Ectodermal cell (in vitro differentiated cells): ENCODE data around the gene CDC42EP5.
A peak's percentile ranks its signal among the peaks of the same experiment; 100 is the strongest.
"Not testable (repeated sequence)": the region's sequence is repeated elsewhere in the genome, so short reads cannot be mapped to it uniquely, and the experiment has no call there.

Source experiments
- H3K27ac ChIP-seq: 2 replicates; pipeline ENCODE4 v1.7.0; 2013; ENCODE audit warnings: mild to moderate bottlenecking, low read depth, low read length; ENCODE audit not compliant: insufficient read depth, poor library complexity, severe bottlenecking
- H3K27me3 ChIP-seq: 2 replicates; pipeline ENCODE4 v1.7.0; 2013; ENCODE audit warnings: mild to moderate bottlenecking, low read length; ENCODE audit not compliant: insufficient read depth, control insufficient read depth, poor library complexity, severe bottlenecking
- H3K36me3 ChIP-seq: one replicate; pipeline ENCODE4 v1.7.0; 2013; ENCODE audit warnings: low read length; ENCODE audit not compliant: control insufficient read depth, insufficient read depth
- H3K4me1 ChIP-seq: one replicate; pipeline ENCODE4 v1.7.0; 2013; ENCODE audit warnings: low read length; ENCODE audit not compliant: control insufficient read depth, insufficient read depth
- H3K4me3 ChIP-seq: 2 replicates; pipeline ENCODE4 v1.7.0; 2013; ENCODE audit warnings: low read depth, low read length, control low read depth; ENCODE audit not compliant: insufficient read depth
- H3K9me3 ChIP-seq: 2 replicates; pipeline ENCODE4 v1.7.0; 2013; ENCODE audit warnings: mild to moderate bottlenecking, low read length, moderate library complexity; ENCODE audit not compliant: control insufficient read depth
- WGBS, 2 experiments: methylation state at CpG; one replicate each; pipeline ENCODE4 v1.1.7; 2013; ENCODE audit warnings: missing lambda C conversion rate in 2 of 2; 5-methylcytosine and 5-hydroxymethylcytosine counted together

The CDC42EP5 gene

DNA sequence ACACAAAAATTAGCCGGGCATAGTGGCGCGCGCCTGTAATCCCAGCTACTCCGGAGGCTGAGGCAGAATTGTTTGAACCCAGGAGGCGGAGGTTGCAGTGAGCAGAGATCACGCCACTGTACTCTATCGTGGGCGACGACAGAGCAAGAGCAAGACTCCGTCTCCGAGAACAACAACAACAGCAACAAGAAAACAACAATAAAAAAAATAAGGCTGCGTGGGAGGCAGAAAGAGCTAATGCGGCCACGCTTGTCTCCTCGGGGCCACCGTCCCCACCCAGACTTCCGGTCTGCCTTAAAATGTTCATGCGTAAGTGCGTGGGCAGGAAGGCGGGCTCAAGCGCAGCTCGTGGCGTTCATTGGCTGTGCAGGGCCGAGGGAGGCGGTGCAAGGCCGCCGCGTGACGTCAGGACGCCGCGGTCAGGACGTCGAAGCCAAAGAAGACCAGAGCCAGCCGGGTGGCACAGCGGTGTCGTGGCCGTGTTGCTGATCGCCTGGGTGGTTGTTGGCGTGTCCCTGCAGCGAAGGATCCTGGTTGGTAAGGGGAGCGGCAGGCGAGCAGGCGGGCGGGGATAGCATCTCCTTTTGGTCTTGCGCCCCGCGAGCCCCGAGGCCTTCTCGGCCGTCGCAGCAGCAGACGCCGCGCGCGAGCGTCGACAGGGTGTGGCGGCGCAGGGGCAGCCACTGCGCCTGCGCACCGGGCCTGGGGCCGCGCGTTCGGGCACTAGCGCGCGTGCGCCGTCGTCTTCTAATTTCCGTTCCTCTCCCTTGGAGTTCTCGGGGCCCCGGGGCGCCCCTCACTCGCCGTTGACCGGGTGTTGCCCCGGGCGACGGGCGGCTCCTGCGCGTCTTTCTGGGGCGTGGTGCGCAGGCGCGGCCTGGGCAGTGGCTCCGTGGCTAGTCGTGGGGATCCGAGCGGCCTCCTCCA lies 24.1 kb downstream of the CDC42EP5 start, which contains the start of gene LENG8:
LENG8 (plus strand) TSS at position 426 of the 927 bp plus-strand sequence. CDS start 2,146 bp downstream, outside the sequence.
- Histone ChIP-seq H3K4me1 (peaks cover 8% of the 10 kb centered on the region), H3K27ac (peak within 1 kb of the TSS; percentile 96), H3K9me3 (no peaks in the 10 kb centered on the region), H3K4me3 (peak within 1 kb of the TSS; percentile 66), H3K27me3 (no peaks in the 10 kb centered on the region), H3K36me3 (peaks cover 31% of the 10 kb centered on the region)
- 0% methylated on average over 96 of the region's 96 CpGs for WGBS, 2 experiments

GRCh38 chr19:54448040-54448773 lies 24.9 kb downstream of the CDC42EP5 start:
- peak overlapping the region; percentile 66 for H3K4me3 ChIP-seq
- whole genome bisulfite sequencing, 2 experiments, result 4% methylated on average over 34 of the region's 34 CpGs
- H3K27ac ChIP-seq, result peak overlapping the region; percentile 96
- H3K36me3 ChIP-seq, result peaks cover 23% of the 10 kb centered on the region
- no peaks in the 10 kb centered on the region for H3K27me3 ChIP-seq
- peaks cover 8% of the 10 kb centered on the region for H3K4me1 ChIP-seq
- H3K9me3 ChIP-seq, result no peaks in the 10 kb centered on the region

GRCh38 chr19:54446349-54446748 lies 26.7 kb downstream of the CDC42EP5 start:
- H3K4me1 ChIP-seq, H3K4me3 ChIP-seq, H3K27ac ChIP-seq, H3K27me3 ChIP-seq, H3K36me3 ChIP-seq, H3K9me3 ChIP-seq: not testable (repeated sequence)
- WGBS, 2 experiments, result 92 to 96% methylated on average over 15 of the region's 15 CpGs

DNA sequence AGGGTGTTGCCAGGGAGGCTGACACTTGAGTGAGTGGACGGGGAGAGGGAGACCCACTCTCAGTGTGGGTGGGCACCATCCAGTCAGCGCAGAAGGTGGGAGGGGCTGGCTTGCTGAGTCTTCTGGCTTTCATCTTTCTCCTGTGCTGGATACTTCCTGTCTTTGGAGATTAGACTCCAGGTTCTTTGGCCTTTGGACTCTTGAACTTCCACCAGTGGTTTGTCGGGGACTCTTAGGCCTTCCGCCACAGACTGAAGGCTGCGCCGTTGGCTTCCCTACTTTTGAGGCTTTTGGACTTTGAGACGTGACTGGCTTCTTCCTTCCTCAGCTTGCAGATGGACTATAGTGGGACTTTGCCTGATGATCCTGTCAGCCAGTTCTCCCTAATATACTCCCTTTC lies 28.4 kb downstream of the CDC42EP5 start:
- no peaks in the 10 kb centered on the region for H3K4me1 ChIP-seq
- H3K36me3 ChIP-seq, result peaks cover 6% of the 10 kb centered on the region
- 94 to 97% methylated on average over 7 of the region's 7 CpGs for WGBS, 2 experiments

GRCh38 chr19:54440641-54441040 lies 32.5 kb downstream of the CDC42EP5 start:
- Histone ChIP-seq H3K36me3 (peaks cover 6% of the 10 kb centered on the region), H3K4me3 (no peak overlapping the region), H3K27me3 (no peaks in the 10 kb centered on the region), H3K4me1 (peaks cover 23% of the 10 kb centered on the region), H3K27ac (no peak overlapping the region), H3K9me3 (no peaks in the 10 kb centered on the region)
- WGBS, 2 experiments, result 93 to 94% methylated on average over 4 of the region's 5 CpGs

More for the DNA sequence above, 28.4 kb downstream of the CDC42EP5 start:
- Histone ChIP-seq H3K27me3 (no peaks in the 10 kb centered on the region), H3K9me3 (no peaks in the 10 kb centered on the region), H3K4me3 (no peak overlapping the region), H3K27ac (no peak overlapping the region)

DNA sequence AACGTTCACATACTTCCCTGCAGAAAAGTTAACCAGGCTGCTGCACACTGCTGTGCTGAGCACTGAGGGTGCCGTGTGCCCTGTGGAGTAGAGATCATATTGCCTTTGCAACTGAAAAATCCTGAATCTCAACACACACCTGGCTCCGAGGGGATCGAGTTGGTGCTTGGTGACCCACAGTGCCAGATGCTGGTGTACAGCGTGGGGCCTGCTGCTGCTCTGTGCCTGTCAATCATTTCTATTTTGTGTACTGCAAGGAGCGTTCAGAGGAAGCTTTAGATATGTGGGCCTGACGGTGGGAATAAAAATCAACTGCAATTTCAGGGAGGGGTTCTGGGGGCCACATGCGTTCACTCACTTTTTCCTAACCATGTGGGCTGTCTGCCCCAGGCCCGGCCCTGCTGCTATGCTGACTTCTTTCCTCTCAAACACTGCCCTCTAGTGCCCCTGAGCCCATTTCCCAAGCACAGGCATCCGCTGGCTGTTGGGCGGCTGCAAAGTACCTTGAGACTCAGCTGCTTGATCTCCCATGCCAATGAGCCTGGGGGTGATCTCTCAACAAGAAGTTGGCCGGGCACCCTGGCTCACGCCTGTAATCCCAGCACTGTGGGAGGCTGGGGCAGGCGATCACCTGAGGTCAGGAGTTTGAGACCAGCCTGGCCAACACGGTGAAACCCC lies 33.8 kb downstream of the CDC42EP5 start:
- Histone ChIP-seq H3K27ac (no peak overlapping the region), H3K27me3 (no peaks in the 10 kb centered on the region), H3K4me1 (peaks cover 33% of the 10 kb centered on the region), H3K36me3 (no peaks in the 10 kb centered on the region), H3K4me3 (no peak overlapping the region), H3K9me3 (no peaks in the 10 kb centered on the region)
- WGBS, 2 experiments, result 53 to 55% methylated on average over 15 of the region's 15 CpGs

- WGBS, 2 experiments, result 72 to 80% methylated on average over 8 to 9 of the region's 10 CpGs
- no peaks in the 10 kb centered on the region for H3K9me3 ChIP-seq
- no peak overlapping the region for H3K4me3 ChIP-seq
- H3K27me3 ChIP-seq, result no peaks in the 10 kb centered on the region
- H3K27ac ChIP-seq, result peak overlapping the region; percentile 11
- peaks cover 35% of the 10 kb centered on the region for H3K4me1 ChIP-seq
- H3K36me3 ChIP-seq, result peaks cover 4% of the 10 kb centered on the region
These were observed 36.4 kb downstream of the CDC42EP5 start for GRCh38 chr19:54436628-54437252.

DNA sequence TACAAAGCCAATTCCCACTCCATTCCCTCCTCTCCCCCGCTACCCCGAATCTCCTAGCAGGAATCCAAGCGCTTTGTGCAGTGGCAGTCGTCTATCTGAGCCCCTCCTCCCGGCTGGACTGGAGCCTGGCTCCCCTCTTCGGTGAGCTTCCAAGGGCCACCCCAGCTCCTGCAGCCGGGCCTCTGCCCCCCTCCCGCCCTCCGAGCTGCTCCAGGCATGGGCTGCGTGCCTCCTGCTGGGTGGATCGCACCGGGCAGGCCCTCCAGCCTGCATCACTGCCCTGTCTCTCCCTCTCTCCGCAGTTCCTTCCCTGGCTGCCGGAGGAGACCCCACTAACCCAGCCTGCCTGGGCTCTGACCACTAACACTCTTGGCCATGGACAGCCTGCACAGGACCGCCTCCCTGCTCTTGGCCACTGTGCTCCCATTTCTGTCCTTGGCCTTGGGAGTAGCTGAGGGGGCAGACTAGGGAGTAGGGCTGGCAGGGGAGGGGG lies 37.0 kb downstream of the CDC42EP5 start:
- WGBS, 2 experiments, result 24 to 26% methylated on average over 15 of the region's 15 CpGs
- H3K4me3 ChIP-seq, result no peak overlapping the region

DNA sequence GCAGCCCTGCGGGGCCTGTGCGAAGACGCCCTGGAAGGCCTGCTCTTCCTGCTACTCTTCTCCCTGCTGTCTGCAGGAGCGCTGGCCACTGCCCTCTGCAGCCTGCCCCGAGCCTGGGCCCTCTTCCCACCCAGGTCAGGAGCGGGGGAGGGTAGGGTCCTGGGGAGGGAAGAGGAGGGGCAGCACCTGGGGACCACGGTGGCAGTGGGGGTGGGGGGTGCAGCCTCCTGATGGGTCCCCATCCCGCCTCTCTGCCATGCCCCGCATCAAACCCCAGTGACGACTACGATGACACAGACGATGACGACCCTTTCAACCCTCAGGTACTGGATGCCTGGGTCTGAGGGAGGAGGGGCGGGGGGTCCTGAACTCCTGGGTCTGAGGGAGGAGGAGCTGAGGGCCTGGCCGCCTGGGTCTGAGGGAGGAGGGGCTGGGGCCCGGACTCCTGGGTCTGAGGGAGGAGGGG lies 37.5 kb downstream of the CDC42EP5 start:
- Histone ChIP-seq H3K9me3 (no peaks in the 10 kb centered on the region), H3K4me1 (peaks cover 35% of the 10 kb centered on the region), H3K27me3 (no peaks in the 10 kb centered on the region), H3K36me3 (peaks cover 4% of the 10 kb centered on the region), H3K4me3 (no peak overlapping the region), H3K27ac (peak overlapping the region; percentile 32)
- 47 to 49% methylated on average over 16 of the region's 16 CpGs for WGBS, 2 experiments

More for the DNA sequence above, 37.0 kb downstream of the CDC42EP5 start:
- Histone ChIP-seq H3K9me3 (no peaks in the 10 kb centered on the region), H3K4me1 (peaks cover 35% of the 10 kb centered on the region), H3K27me3 (no peaks in the 10 kb centered on the region), H3K36me3 (peaks cover 4% of the 10 kb centered on the region), H3K27ac (peak overlapping the region; percentile 32)
